AG04450 (cell line): ENCODE measurements around the gene ESPNL. TPM values are rescaled to one million over a fixed set of nuclear protein-coding genes. Genes with fewer than 3 reads are reported as not detected.

Experiments
- CTCF ChIA-PET: fragments of 300-600, 350-600 bp; formaldehyde crosslinking; extraction: SDS; loops from one replicate; lab custom pipeline; 2022; ENCODE audit warnings: antibody characterized with exemption, inconsistent platforms; lab: Charles Lee
- POLR2A ChIA-PET: fragments of 350-600 bp; formaldehyde crosslinking; extraction: SDS; loops from one replicate; lab custom pipeline; 2021; ENCODE audit warnings: antibody characterized with exemption, inconsistent platforms; lab: Yijun Ruan, JAX
- DNase-seq: peaks from one replicate; pipeline ENCODE4 v3.0.0-alpha.2; 2011; ENCODE audit warnings: low read depth, low spot score
- H3K27ac ChIP-seq: one replicate; pipeline ENCODE4 v1.5.1; 2012; ENCODE audit warnings: low read depth, low read length, control low read depth
- H3K27me3 ChIP-seq: one replicate; pipeline ENCODE4 v1.6.0; 2012; ENCODE audit warnings: low read length; ENCODE audit not compliant: control insufficient read depth, insufficient read depth
- H3K4me3 ChIP-seq: 2 replicates; pipeline ENCODE4 v1.5.1; 2011; ENCODE audit warnings: mild to moderate bottlenecking, low read depth, low read length, control low read depth
- H3K9me3 ChIP-seq: 2 replicates; pipeline ENCODE4 v1.5.1; 2012; ENCODE audit warnings: low read length; ENCODE audit not compliant: control insufficient read depth, insufficient read depth
- CTCF ChIP-seq: IDR thresholded peaks from 2 replicates; pipeline ENCODE4 v1.5.1; 2011; ENCODE audit warnings: low read depth, low read length, control low read depth, inconsistent platforms
- polyA plus RNA-seq: library from polyadenylated mRNA; depleted of rRNA; stranded (reverse); fragments of >200 nt; gene quantifications from 2 replicates; pipeline ENCODE4 v1.2.3, GENCODE V29; 2011

Gene ESPNL
- polyA plus RNA-seq, 1 experiment: 1.0 TPM

GRCh38 chr2:238157506-238158017 lies 57.4 kb downstream of the ESPNL start:
- no peaks in the 10 kb centered on the region for H3K27me3 ChIP-seq
- H3K27ac ChIP-seq: no peak overlapping the region
- DNase-seq: no peak
- H3K4me3 ChIP-seq: no peak overlapping the region
- CTCF ChIA-PET: no interaction called here
- POLR2A ChIA-PET: no interaction called here
- TF ChIP-seq CTCF: no peak
- H3K9me3 ChIP-seq: peaks cover 17% of the 10 kb centered on the region

DNA sequence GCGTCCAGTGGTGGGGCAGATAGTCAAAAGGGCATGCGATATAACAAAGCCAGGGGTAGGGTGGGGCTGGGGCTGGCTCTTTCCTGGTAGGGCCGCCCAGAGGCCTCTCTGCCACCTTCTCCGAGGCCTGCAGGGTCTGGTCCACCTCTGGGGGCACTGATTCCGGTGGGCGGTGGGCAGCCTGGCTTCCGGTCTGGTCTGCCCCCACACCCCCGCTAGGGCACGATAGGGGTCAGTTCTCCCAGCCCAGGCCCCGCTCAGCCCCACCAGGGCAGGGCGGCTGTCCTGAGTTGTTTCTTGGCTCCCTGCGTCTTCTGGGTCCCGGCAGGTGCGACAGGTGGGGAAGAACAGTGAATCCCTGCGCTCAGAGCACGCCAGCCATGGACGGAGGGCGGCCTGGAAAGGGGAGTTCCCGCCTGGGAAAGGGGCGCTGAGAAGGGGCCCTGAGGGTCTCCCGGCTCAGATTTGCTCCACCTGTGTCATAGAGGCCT lies 57.9 kb downstream of the ESPNL start:
- no peak for DNase-seq
- TF ChIP-seq CTCF: no peak
- H3K27ac ChIP-seq: no peak overlapping the region
- no peak overlapping the region for H3K4me3 ChIP-seq
- ChIA-PET CTCF (no interaction called here), POLR2A (no interaction called here)
- H3K27me3 ChIP-seq: no peaks in the 10 kb centered on the region
- peaks cover 14% of the 10 kb centered on the region for H3K9me3 ChIP-seq

- ChIA-PET POLR2A (interaction anchor here (1.1 kb wide), 1 partner anchor 11 kb away, joined by 7 read pairs; no protein-coding TSS in a partner anchor), CTCF (no interaction called here)
- Histone ChIP-seq H3K9me3 (peaks cover 11% of the 10 kb centered on the region), H3K4me3 (peak within 1 kb of the TSS; percentile 47), H3K27me3 (no peaks in the 10 kb centered on the region), H3K27ac (no peak within 1 kb of the TSS)
- no peak for DNase-seq
- TF ChIP-seq CTCF: peak; percentile 44
These were observed 58.5 kb downstream of the ESPNL start, which contains the start of gene ERFE for GRCh38 chr2:238158509-238159070. Gene ERFE (plus strand): TSS chr2:238158970. CDS start chr2:238159008, 38 bp downstream.

- ChIA-PET POLR2A (interaction anchor here (1.1 kb wide), 1 partner anchor 11 kb away, joined by 7 read pairs; no protein-coding TSS in a partner anchor), CTCF (interaction anchor here (0.7 to 1.0 kb wide), 2 partner anchors 17 to 104 kb away, joined by 3 to 4 read pairs; no protein-coding TSS in a partner anchor)
- Histone ChIP-seq H3K9me3 (peaks cover 6% of the 10 kb centered on the region), H3K27me3 (no peaks in the 10 kb centered on the region), H3K27ac (no peak overlapping the region), H3K4me3 (peak overlapping the region; percentile 47)
- no peak for DNase-seq
- no peak for TF ChIP-seq CTCF
These were observed 59.0 kb downstream of the ESPNL start for GRCh38 chr2:238159071-238159539.
